HEK293 (cell line): Measurements from ENCODE around the gene TOR4A.

Source experiments
- BCL11A ChIP-seq: fragments of 450-650 bp; formaldehyde crosslinking; IDR thresholded peaks from 2 replicates; pipeline ENCODE4 v1.5.1; 2016; ENCODE audit warnings: low read depth, missing biosample characterization, missing genetic modification characterization
- GLIS1 ChIP-seq: fragments of 450-650 bp; formaldehyde crosslinking; IDR thresholded peaks from 2 replicates; pipeline ENCODE4 v1.5.1; 2016; ENCODE audit warnings: missing biosample characterization, missing genetic modification characterization
- HIC1 ChIP-seq: fragments of 450-650 bp; formaldehyde crosslinking; IDR thresholded peaks from 2 replicates; pipeline ENCODE4 v1.5.1; 2016; ENCODE audit warnings: missing biosample characterization, missing genetic modification characterization
- OSR2 ChIP-seq: fragments of 450-650 bp; formaldehyde crosslinking; IDR thresholded peaks from 2 replicates; pipeline ENCODE4 v1.5.1; 2016; ENCODE audit warnings: missing biosample characterization, missing genetic modification characterization
- RBAK ChIP-seq: fragments of 450-650 bp; formaldehyde crosslinking; IDR thresholded peaks from 2 replicates; pipeline ENCODE4 v1.5.1; 2016; ENCODE audit warnings: missing biosample characterization, missing genetic modification characterization
- SETDB1 ChIP-seq: IDR thresholded peaks from one replicate; pipeline ENCODE4 v1.6.1; 2017; ENCODE audit warnings: mild to moderate bottlenecking, low read length, moderate library complexity, mixed read lengths; ENCODE audit not compliant: insufficient read length
- ZBTB10 ChIP-seq: fragments of 450-650 bp; formaldehyde crosslinking; IDR thresholded peaks from 2 replicates; pipeline ENCODE4 v1.5.1; 2016; ENCODE audit warnings: missing biosample characterization, missing genetic modification characterization
- ZBTB11 ChIP-seq: fragments of 450-650 bp; formaldehyde crosslinking; conservative IDR thresholded peaks from 2 replicates; pipeline ENCODE4 v1.5.1; 2016; ENCODE audit warnings: low read depth, missing biosample characterization, missing genetic modification characterization
- ZBTB6 ChIP-seq: fragments of 450-650 bp; formaldehyde crosslinking; IDR thresholded peaks from 2 replicates; pipeline ENCODE4 v1.5.1; 2017; ENCODE audit warnings: missing biosample characterization, missing genetic modification characterization
- ZEB2 ChIP-seq: fragments of 450-650 bp; formaldehyde crosslinking; IDR thresholded peaks from 2 replicates; pipeline ENCODE4 v1.5.1; 2016; ENCODE audit warnings: missing biosample characterization, missing genetic modification characterization
- ZFP69B ChIP-seq: fragments of 450-650 bp; formaldehyde crosslinking; IDR thresholded peaks from 2 replicates; pipeline ENCODE4 v1.5.1; 2016; ENCODE audit warnings: missing biosample characterization, missing genetic modification characterization
- ZNF24 ChIP-seq: fragments of 450-650 bp; formaldehyde crosslinking; IDR thresholded peaks from 2 replicates; pipeline ENCODE4 v1.5.1; 2016; ENCODE audit warnings: missing biosample characterization, missing genetic modification characterization
- ZNF274 ChIP-seq, 2 experiments: fragments of 200-500 bp in 1 of 2; fragments of 450-650 bp in 1 of 2; sonication (Bioruptor generic) in 1 of 2; formaldehyde crosslinking in 1 of 2; IDR thresholded peaks; 2 replicates each; pipeline versions ENCODE4 v1.5.1 to v1.6.1; 2014 to 2016; ENCODE audit warnings: borderline replicate concordance in 1 of 2, inconsistent platforms in 1 of 2, low read length in 1 of 2, missing biosample characterization in 1 of 2, missing genetic modification characterization in 1 of 2
- ZNF335 ChIP-seq: fragments of 450-650 bp; formaldehyde crosslinking; conservative IDR thresholded peaks from 2 replicates; pipeline ENCODE4 v1.5.1; 2016; ENCODE audit warnings: missing biosample characterization, missing genetic modification characterization
- ZNF350 ChIP-seq: fragments of 450-650 bp; formaldehyde crosslinking; IDR thresholded peaks from 2 replicates; pipeline ENCODE4 v1.5.0; 2017; ENCODE audit warnings: missing biosample characterization, mild to moderate bottlenecking, missing genetic modification characterization
- ZNF394 ChIP-seq: fragments of 450-650 bp; formaldehyde crosslinking; IDR thresholded peaks from 2 replicates; pipeline ENCODE4 v1.5.1; 2016; ENCODE audit warnings: missing biosample characterization, missing genetic modification characterization, mild to moderate bottlenecking, moderate library complexity, borderline replicate concordance
- ZNF433 ChIP-seq: fragments of 450-650 bp; formaldehyde crosslinking; IDR thresholded peaks from 2 replicates; pipeline ENCODE4 v1.5.1; 2016; ENCODE audit warnings: missing biosample characterization, missing genetic modification characterization, low read depth
- ZNF513 ChIP-seq: fragments of 450-650 bp; IDR thresholded peaks from 2 replicates; pipeline ENCODE4 v1.5.1; 2018; ENCODE audit warnings: missing biosample characterization, missing genetic modification characterization
- ZNF580 ChIP-seq: fragments of 450-650 bp; formaldehyde crosslinking; IDR thresholded peaks from 2 replicates; pipeline ENCODE4 v1.5.1; 2016; ENCODE audit warnings: missing biosample characterization, missing genetic modification characterization
- ZNF639 ChIP-seq: fragments of 450-650 bp; formaldehyde crosslinking; IDR thresholded peaks from 2 replicates; pipeline ENCODE4 v1.5.1; 2016; ENCODE audit warnings: missing biosample characterization, missing genetic modification characterization
- ZNF658 ChIP-seq: fragments of 450-650 bp; formaldehyde crosslinking; IDR thresholded peaks from 2 replicates; pipeline ENCODE4; 2016; ENCODE audit warnings: missing biosample characterization, missing genetic modification characterization
- ZNF747 ChIP-seq: fragments of 450-650 bp; formaldehyde crosslinking; IDR thresholded peaks from 2 replicates; pipeline ENCODE4 v1.5.1; 2016; ENCODE audit warnings: missing biosample characterization, missing genetic modification characterization
- ZNF777 ChIP-seq: fragments of 450-650 bp; formaldehyde crosslinking; IDR thresholded peaks from 2 replicates; pipeline ENCODE4 v1.5.1; 2017; ENCODE audit warnings: missing biosample characterization, missing genetic modification characterization, borderline replicate concordance
- ZXDB ChIP-seq: fragments of 450-650 bp; formaldehyde crosslinking; IDR thresholded peaks from 2 replicates; pipeline ENCODE4 v1.5.1; 2016; ENCODE audit warnings: missing biosample characterization, missing genetic modification characterization

Gene TOR4A

GRCh38 chr9:137240318-137240840 is 37.1 kb upstream of the TOR4A start (continued):
- TF ChIP-seq ZNF580 (tag by site-specific recombination), result peak; percentile 77
- TF ChIP-seq OSR2 (tag by site-specific recombination), result no peak; the same call in 1 of the 2 replicates
- TF ChIP-seq RBAK (tag by site-specific recombination), result no peak
- TF ChIP-seq ZBTB10 (tag by site-specific recombination), result peak; percentile 92
- peak; percentile 79; the same call in 1 of the 2 replicates for TF ChIP-seq HIC1 (tag by site-specific recombination)
- peak; percentile 57 for TF ChIP-seq ZBTB11 (tag by site-specific recombination)
- 0 out of 2 replicates have a peak, but pooled peaks have one; percentile 17 for TF ChIP-seq ZNF639 (tag by site-specific recombination)
- TF ChIP-seq ZNF433 (tag by site-specific recombination), result no peak
- no peak for TF ChIP-seq ZNF747 (tag by site-specific recombination)
- peak; percentile 92 for TF ChIP-seq ZXDB (tag by site-specific recombination)
- TF ChIP-seq ZNF350 (tag by site-specific recombination), result no peak
- no peak for TF ChIP-seq BCL11A
- peak; percentile 93 for TF ChIP-seq ZNF335 (tag by site-specific recombination)
- peak; percentile 86 for TF ChIP-seq ZNF777 (tag by site-specific recombination)
- TF ChIP-seq ZNF24, result peak; percentile 52; the same call in 1 of the 2 replicates
- TF ChIP-seq ZNF394 (tag by site-specific recombination), result peak; percentile 40; the same call in 1 of the 2 replicates
- TF ChIP-seq ZBTB6, result peak; percentile 86
- no peak for TF ChIP-seq ZNF513 (tag by site-specific recombination)
- no peak for TF ChIP-seq ZNF658 (tag by site-specific recombination)
- TF ChIP-seq ZNF274 (IDR thresholded peaks at IDR 0.05; ENCODE audit: low read length), result no peak
- no peak for TF ChIP-seq ZNF274 (tag by site-specific recombination; IDR thresholded peaks at IDR 0.05; ENCODE audit: borderline replicate concordance)
- TF ChIP-seq GLIS1 (tag by site-specific recombination), result peak; percentile 88
- peak; percentile 80 for TF ChIP-seq ZFP69B (tag by site-specific recombination)
- peak; percentile 97 for TF ChIP-seq ZEB2 (tag by site-specific recombination)
- no peak for TF ChIP-seq SETDB1
